NCI-H345 treated with DMSO at 0.1 percent for 48 hours (cell line): ENCODE results near the gene MAD1L1.
"Not testable (repeated sequence)": the region's sequence is repeated elsewhere in the genome, so short reads cannot be mapped to it uniquely, and the experiment has no call there.

ENCODE experiments used
- DNase-seq: peaks from one replicate; lab custom pipeline; 2025; ENCODE audit not compliant: unreplicated experiment; lab: John Stamatoyannopoulos, UW

The MAD1L1 gene

DNA sequence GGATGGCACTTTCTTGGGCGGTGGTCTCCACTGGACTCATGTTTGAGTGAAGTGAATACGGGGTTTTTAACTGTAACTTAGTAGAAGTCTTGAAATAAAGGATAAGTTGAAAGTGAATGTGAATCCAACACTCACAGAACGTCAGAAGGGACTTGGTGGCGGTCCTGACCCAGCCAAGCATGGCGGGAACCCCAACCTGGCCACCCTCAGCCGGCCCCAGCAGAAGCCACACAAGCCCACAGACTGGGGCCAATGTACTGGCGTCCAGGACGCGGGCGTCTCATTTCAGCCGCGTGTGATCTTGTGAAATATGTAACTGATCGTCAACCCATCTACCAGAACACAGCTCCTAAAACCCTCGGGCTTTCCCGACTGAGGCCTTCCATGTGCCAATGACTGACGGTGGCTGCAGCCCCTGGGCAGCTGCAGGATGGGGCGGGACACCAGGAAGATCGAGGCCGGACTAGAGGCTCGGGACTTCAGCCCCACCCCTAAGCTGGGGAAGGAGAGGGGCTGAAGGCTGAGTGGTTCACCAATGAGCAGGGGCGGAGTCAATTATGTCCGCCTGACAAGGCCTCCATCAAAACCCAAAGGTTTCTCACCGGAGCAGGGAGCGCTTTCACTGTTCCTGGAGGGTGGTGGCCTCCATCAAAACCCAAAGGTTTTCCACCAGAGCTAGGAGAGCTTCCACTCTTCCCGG is 161.5 kb downstream of the MAD1L1 start:
- DNase-seq, result no peak

DNA sequence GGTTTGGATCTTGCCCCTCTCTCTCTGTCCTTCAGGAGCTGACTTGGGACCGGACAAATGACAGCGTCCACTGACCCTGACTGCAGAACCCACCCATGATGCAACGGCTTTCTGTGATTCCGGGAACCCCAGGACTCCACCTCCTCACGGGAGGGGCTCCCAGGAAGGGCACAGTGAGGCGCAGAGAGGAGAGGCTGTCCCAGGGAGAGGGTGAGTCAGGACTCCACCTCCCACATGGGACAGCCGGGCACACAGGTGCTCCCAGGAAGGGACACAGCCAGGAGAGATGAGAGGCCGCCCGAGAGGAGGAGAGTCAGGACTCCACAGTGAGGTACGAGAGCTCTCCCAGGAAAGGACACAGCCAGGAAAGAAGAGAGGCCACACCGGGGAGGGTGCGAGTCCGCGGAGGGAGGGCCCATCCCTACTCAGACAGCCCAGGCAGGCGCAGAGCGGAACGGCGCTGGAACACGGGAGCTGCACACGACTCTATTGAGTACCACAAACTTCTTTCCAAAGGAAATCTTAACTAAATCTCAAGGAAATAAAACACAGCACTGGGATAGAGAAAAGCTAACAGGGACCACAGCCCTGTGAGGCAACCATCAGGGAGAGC is 162.5 kb downstream of the MAD1L1 start:
- no peak for DNase-seq

DNA sequence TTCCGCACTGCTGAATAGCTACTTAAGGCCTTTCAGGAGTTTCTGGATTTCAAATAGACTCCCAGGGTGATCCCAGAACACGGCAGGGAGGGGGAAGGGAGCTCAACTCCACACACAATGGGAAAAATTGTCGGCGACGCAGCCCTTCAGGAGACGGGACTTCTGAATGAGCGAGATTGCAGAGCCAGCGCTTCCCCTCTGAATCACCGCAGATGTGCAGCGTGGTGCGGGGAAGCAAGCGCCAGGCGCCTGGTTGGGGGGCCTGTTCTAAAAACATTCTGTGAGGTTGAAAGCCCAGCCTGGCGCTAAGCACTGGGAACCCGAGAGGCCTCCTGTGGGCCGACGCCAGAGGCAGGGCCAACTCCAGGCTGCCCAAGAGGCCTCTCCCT is 163.3 kb downstream of the MAD1L1 start:
- DNase-seq, result no peak

GRCh38 chr7:2068693-2069471 is 163.9 kb downstream of the MAD1L1 start:
- DNase-seq, result no peak

DNA sequence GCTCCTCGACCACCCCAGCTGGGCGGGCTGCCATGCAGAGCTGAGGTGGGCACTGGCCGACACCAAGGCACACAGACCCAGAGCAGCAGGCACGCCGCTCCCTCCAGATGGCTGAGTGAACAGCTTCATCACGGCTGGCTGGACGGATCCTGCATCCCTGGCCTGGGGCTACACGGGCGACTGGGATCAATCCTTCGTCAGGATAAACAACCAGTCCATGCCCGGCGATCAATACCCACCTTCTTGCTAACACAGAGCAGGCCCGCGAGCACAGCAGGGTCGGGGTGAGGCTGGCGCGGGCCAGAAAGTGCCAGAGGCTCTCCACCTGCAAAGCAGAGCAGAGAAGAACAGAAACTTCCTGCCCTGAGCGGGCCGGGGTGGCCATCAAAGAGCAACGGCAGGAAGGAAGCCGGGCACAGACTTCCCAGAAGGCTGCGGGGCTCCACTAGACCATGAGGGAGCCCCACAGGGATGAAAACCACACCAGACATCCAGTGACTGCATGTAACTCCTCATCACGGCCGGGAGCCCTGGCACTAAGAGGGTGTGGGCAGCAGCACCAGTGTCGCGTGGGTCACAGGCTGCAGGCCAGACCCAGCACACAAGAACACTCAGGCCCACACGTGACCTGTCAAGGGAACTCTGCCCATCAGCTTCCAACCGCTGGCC is 166.4 kb downstream of the MAD1L1 start:
- no peak for DNase-seq

GRCh38 chr7:2065528-2065927 is 167.2 kb downstream of the MAD1L1 start:
- no peak for DNase-seq

GRCh38 chr7:2063563-2064260 is 169.0 kb downstream of the MAD1L1 start:
- DNase-seq, result peak; percentile 41

- no peak for DNase-seq
These were observed 170.1 kb downstream of the MAD1L1 start for GRCh38 chr7:2062648-2063047.

- DNase-seq, result no peak
These were observed 172.0 kb downstream of the MAD1L1 start for GRCh38 chr7:2060701-2061100.

DNA sequence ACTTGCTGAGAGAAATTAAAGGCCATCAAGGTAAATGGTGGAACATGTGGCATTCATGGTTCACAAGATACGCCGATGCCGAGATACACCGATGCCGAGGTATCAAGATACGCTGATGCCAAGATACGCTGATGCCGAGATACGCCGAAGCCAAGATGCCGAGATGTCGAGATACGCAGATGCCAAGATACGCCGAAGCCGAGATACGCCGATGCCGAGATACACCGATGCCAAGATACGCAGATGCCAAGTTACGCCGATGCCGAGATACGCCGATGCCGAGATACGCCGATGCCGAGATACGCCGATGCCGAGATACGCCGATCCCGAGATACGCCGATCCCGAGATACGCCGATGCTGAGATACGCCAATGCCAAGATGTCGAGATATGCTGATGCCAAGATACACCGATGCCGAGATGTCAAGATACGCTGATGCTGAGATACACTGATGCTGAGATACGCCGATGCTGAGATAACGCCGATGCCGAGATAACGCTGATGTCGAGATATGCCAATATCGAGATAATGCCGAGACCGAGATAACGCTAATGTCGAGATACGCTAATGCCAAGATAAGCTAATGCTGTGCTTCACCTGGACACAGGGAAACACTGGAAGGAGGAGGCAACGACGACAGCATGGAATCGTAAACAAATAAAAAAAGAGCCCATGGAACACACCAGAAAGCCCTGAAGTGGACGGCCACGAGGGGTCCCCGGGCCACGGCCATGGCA is 172.6 kb downstream of the MAD1L1 start:
- no peak for DNase-seq

GRCh38 chr7:2058246-2058645 is 174.5 kb downstream of the MAD1L1 start:
- not testable (repeated sequence) for DNase-seq

DNA sequence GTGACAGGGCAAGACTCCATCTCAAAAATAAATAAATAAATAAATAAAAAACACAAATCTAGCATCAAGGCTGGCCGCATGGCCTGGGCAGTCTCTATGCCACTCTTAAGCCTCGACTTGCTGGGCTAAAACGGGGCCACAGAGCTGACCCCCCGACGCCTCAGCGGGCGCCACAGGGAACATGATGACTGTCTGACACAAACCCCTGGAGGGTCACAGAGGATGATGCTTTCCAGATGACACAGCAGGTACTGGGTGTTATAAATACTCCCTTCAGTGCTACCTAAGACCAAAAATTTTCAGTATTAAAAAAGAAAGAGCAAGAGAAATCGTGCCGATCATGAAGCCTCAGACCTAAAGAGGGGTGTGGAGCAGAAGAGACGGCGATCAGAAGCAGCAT is 176.8 kb downstream of the MAD1L1 start:
- DNase-seq, result no peak

DNA sequence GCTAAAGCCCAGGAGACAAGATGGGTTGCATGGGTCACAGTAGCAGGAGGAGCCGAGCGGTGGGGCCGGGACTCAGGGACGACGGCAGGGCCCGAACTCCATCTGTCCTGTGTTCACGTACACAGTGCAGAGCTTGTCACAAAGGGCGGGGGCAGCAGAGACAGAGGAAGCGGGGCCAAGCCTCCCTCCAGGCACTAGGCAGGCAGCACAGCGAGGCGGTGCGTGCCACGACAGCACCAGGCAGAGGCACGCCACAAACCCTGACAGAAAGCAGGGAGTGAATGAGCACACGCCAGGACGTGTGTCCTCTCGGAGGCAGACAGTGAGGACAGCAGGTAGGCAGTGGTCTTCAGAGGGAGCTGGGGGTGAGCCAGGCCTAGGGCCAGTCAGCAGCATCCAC is 177.8 kb downstream of the MAD1L1 start:
- DNase-seq, result no peak

- DNase-seq, result no peak
These were observed 179.3 kb downstream of the MAD1L1 start for GRCh38 chr7:2053395-2053794.

DNA sequence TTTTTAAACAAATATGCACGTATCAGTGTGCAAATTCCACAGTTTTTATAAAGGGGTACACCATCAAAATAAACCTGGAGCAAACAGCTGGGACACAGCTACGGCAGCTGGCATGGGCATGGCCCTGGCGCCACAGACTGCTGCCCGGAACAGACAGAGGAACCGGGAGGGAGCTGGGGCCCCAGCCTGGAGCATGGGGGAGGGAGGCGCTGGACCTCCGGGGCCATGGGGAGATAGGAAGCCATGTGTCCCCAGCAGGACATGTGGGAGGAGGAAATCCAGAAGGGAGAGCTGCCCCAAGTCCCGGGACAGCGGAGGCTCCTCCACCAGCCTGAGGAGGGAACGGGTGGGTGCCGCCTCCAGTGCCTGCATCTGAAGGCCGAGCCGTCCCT is 180.1 kb downstream of the MAD1L1 start:
- no peak for DNase-seq

GRCh38 chr7:2051707-2052656 is 180.8 kb downstream of the MAD1L1 start:
- peak; percentile 86 for DNase-seq

GRCh38 chr7:2050511-2050866 is 182.3 kb downstream of the MAD1L1 start:
- DNase-seq, result no peak

- no peak for DNase-seq
These were observed 182.8 kb downstream of the MAD1L1 start for GRCh38 chr7:2049782-2050510.
